Transverse colon (tissue), 4 donors: ENCODE results near the gene ADAT1. TPM values are rescaled to one million over a fixed set of nuclear protein-coding genes. Genes with fewer than 3 reads are reported as not detected.

Source experiments
- DNase-seq: peaks from one replicate; pipeline ENCODE4 v3.0.0-alpha.2; 2019
- H3K27ac ChIP-seq, 4 donors: fragments of 200-600 bp; sonication (generic); 2 replicates each; pipeline ENCODE4 v1.5.1; 2016 to 2018; ENCODE audit warnings: inconsistent platforms in 4 of 4
- H3K27me3 ChIP-seq: fragments of 200-600 bp; sonication (generic); 2 replicates; pipeline ENCODE4 v1.5.1; 2017; ENCODE audit warnings: inconsistent platforms
- H3K36me3 ChIP-seq, 4 donors: fragments of 200-600 bp; sonication (generic); 2 replicates each; pipeline ENCODE4 v1.5.1; 2017 to 2019; ENCODE audit warnings: inconsistent platforms in 4 of 4
- H3K4me1 ChIP-seq, 4 donors: fragments of 200-600 bp; sonication (generic); 2 replicates each; pipeline ENCODE4 v1.5.1; 2017 to 2020; ENCODE audit warnings: inconsistent platforms in 4 of 4
- H3K4me3 ChIP-seq, 4 donors: fragments of 200-600 bp; sonication (generic); 1 replicate in 1 of 4; 2 replicates in 3 of 4; pipeline versions ENCODE4 v1.5.1 to v1.6.1; 2017 to 2019; ENCODE audit warnings: inconsistent platforms in 4 of 4
- H3K9me3 ChIP-seq, 2 donors: fragments of 200-600 bp; sonication (generic); 2 replicates each; pipeline ENCODE4 v1.5.1; 2017 to 2019; ENCODE audit warnings: inconsistent platforms in 2 of 2
- CTCF ChIP-seq, 5 experiments: fragments of 200-600 bp in 3 of 5; fragments of 450-650 bp in 2 of 5; sonication (generic) in 3 of 5; IDR thresholded peaks; 1 replicate in 2 of 5; 2 replicates in 3 of 5; pipeline ENCODE4 v1.5.1; 2016 to 2017; ENCODE audit warnings: antibody characterized with exemption in 5 of 5, inconsistent platforms in 3 of 5, mild to moderate bottlenecking in 2 of 5, moderate library complexity in 1 of 5
- EP300 ChIP-seq: sonication (generic); formaldehyde crosslinking; IDR thresholded peaks from one replicate; pipeline ENCODE4 v1.6.1; 2017; ENCODE audit warnings: antibody characterized with exemption, low read depth
- POLR2A ChIP-seq: fragments of 450-650 bp; IDR thresholded peaks from one replicate; pipeline ENCODE4 v1.6.1; 2016; ENCODE audit warnings: antibody characterized with exemption, mild to moderate bottlenecking, moderate library complexity
- POLR2AphosphoS5 ChIP-seq, 3 donors: sonication (generic); formaldehyde crosslinking; IDR thresholded peaks; one replicate each; pipeline ENCODE4 v1.6.1; 2016; ENCODE audit warnings: antibody characterized with exemption in 3 of 3
- WGBS, 2 donors: methylation state at CpG; one replicate each; pipeline ENCODE4 v1.1.5; 2018; ENCODE audit warnings: low coverage in 1 of 2; 5-methylcytosine and 5-hydroxymethylcytosine counted together
- in situ Hi-C, 4 donors: fragments of 200-750 bp; cut with MboI; loops; one replicate each; pipeline versions ENCODE4 v1.15.0 to v1.15.1; 2017; ENCODE audit warnings: low sequenced_read_pairs in 3 of 4, low pct_ligation_motif_present in 1 of 4, low pct_unique_long_range_greater_than_20kb in 1 of 4
- intact Hi-C: fragments of 100-400 bp; cut with DNase I; formaldehyde crosslinking; loops from one replicate; pipeline ENCODE4 v1.15.1; 2023; ENCODE audit warnings: low total_unique reads
- total RNA-seq, 4 donors: library from RNA; depleted of rRNA; stranded (reverse); fragments of >200 nt; gene quantifications; one replicate each; pipeline ENCODE4 v1.1.0, GENCODE V29; 2016

The ADAT1 gene
- total RNA-seq, 4 donors from 2014 or later: 14.1 to 94.3 (median 49.1) TPM

- in situ Hi-C loops (loop anchor here in 2 of 4 donors (25.0 kb wide), 2 partner anchors 167 to 1558 kb away; partner anchors contain the start of genes TMEM170A (in 2 of the 2), MON1B (in 1 of the 2) and SYCE1L (in 1 of the 2)), intact Hi-C loops (no loop called here)
- TF ChIP-seq CTCF (IDR thresholded peaks at IDR 0.05) (no peak), POLR2A (no peak), EP300 (no peak), POLR2AphosphoS5 (IDR thresholded peaks at IDR 0.05) (no peak)
- peaks cover 0 to 59% (median 28%) of the 10 kb centered on the region in 4 donors for H3K36me3 ChIP-seq
- DNase-seq: no peak
- H3K9me3 ChIP-seq: no peaks in the 10 kb centered on the region
- no peak overlapping the region for H3K27ac ChIP-seq
- no peak overlapping the region for H3K4me3 ChIP-seq
- WGBS, 2 donors: 91% methylated on average over 10 of the region's 10 CpGs
- H3K27me3 ChIP-seq: no peaks in the 10 kb centered on the region
- no peaks in the 10 kb centered on the region for H3K4me1 ChIP-seq
Observed at GRCh38 chr16:75629132-75629531, 6.1 kb upstream of the ADAT1 start.

- H3K9me3 ChIP-seq: no peaks in the 10 kb centered on the region
- H3K4me1 ChIP-seq: peaks cover 0 to 4% (median 2%) of the 10 kb centered on the region in 4 donors
- no peak overlapping the region for H3K4me3 ChIP-seq
- intact Hi-C loops (no loop called here), in situ Hi-C loops (loop anchor here in 2 of 4 donors (25.0 kb wide), 2 partner anchors 166 to 1559 kb away; partner anchors contain the start of genes TMEM170A (in 2 of the 2), MON1B (in 1 of the 2) and SYCE1L (in 1 of the 2))
- no peak overlapping the region for H3K27ac ChIP-seq
- DNase-seq: no peak
- no peak for TF ChIP-seq POLR2AphosphoS5 (IDR thresholded peaks at IDR 0.05)
- no peak for TF ChIP-seq EP300
- TF ChIP-seq CTCF (IDR thresholded peaks at IDR 0.05): no peak
- no peak for TF ChIP-seq POLR2A
- 89 to 96% methylated on average over 3 to 4 of the region's 4 CpGs for WGBS, 2 donors
- H3K27me3 ChIP-seq: no peaks in the 10 kb centered on the region
- H3K36me3 ChIP-seq: peaks cover 0 to 51% (median 22%) of the 10 kb centered on the region in 4 donors
Observed at GRCh38 chr16:75628351-75628750, 5.3 kb upstream of the ADAT1 start.

- Histone ChIP-seq H3K27ac (no peak overlapping the region), H3K4me3 (no peak overlapping the region), H3K4me1 (peaks cover 0 to 4% (median 2%) of the 10 kb centered on the region in 4 donors), H3K27me3 (no peaks in the 10 kb centered on the region), H3K36me3 (peaks cover 0 to 51% (median 22%) of the 10 kb centered on the region in 4 donors), H3K9me3 (no peaks in the 10 kb centered on the region)
- intact Hi-C loops: no loop called here
- in situ Hi-C loops: loop anchor here in 2 of 4 donors (25.0 kb wide), 2 partner anchors 166 to 1559 kb away; partner anchors contain the start of genes TMEM170A (in 2 of the 2), MON1B (in 1 of the 2) and SYCE1L (in 1 of the 2)
- WGBS, 2 donors: 44 to 58% methylated on average over 1 to 3 of the region's 3 CpGs
- TF ChIP-seq POLR2A (no peak), CTCF (IDR thresholded peaks at IDR 0.05) (no peak), EP300 (no peak), POLR2AphosphoS5 (IDR thresholded peaks at IDR 0.05) (no peak)
- DNase-seq: no peak
Observed at GRCh38 chr16:75627851-75628250, 4.8 kb upstream of the ADAT1 start.

GRCh38 chr16:75626806-75627205 lies 3.7 kb upstream of the ADAT1 start:
- Histone ChIP-seq H3K36me3 (peaks cover 0 to 47% (median 18%) of the 10 kb centered on the region in 4 donors), H3K27ac (no peak overlapping the region), H3K27me3 (no peaks in the 10 kb centered on the region), H3K4me1 (peaks cover 5 to 14% (median 10%) of the 10 kb centered on the region in 4 donors), H3K4me3 (no peak overlapping the region), H3K9me3 (no peaks in the 10 kb centered on the region)
- in situ Hi-C loops: loop anchor here in 2 of 4 donors (25.0 kb wide), 2 partner anchors 165 to 1560 kb away; partner anchors contain the start of genes TMEM170A (in 2 of the 2), MON1B (in 1 of the 2) and SYCE1L (in 1 of the 2)
- 83 to 91% methylated on average over 3 to 4 of the region's 4 CpGs for WGBS, 2 donors
- DNase-seq: no peak
- intact Hi-C loops: no loop called here
- no peak for TF ChIP-seq CTCF (IDR thresholded peaks at IDR 0.05)
